HS-27A (cell line): Measurements from ENCODE around the gene ISM1.

Source experiments
- DNase-seq: peaks from one replicate; pipeline ENCODE4 v3.0.0-alpha.2; 2012; ENCODE audit warnings: low read depth, missing footprints

ISM1 gene

DNA sequence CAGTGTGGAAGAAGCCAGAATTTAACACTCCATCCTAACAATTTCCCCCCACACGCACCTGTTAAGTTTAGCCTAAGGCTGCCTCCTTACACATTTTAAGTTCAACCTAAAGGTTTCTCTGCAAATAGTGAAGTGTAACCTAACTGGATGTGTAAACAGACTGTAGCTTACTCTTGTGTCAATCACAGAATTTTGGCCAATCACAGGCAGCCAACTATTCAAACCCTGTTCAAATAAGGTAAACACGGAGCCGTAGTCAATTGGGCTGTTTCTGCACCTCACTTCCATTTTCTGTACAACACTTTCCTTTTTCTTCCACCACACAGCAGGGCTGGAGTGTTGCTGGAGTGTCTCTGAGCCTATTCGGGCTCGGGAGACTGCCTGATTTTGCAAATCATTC, 92.1 kb downstream of the ISM1 start:
- no peak for DNase-seq

DNA sequence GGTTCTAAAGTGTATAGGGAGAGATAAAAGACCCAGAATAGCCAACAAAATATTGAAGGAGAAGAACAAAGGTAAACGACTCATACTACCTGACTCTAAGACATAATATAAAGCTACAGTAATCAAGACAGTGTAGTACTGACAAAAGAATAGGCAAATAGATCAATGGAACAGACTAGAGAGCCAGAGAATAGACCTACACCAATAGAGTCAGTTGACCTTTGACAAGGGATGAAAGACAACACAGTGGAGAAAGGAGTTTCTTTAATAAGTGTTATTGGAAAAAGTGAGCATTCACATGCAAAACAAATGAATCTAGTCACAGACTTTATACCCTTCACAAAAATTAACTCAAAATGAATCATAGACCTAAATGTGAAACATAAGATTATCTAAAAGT, 96.4 kb downstream of the ISM1 start:
- DNase-seq: no peak

DNA sequence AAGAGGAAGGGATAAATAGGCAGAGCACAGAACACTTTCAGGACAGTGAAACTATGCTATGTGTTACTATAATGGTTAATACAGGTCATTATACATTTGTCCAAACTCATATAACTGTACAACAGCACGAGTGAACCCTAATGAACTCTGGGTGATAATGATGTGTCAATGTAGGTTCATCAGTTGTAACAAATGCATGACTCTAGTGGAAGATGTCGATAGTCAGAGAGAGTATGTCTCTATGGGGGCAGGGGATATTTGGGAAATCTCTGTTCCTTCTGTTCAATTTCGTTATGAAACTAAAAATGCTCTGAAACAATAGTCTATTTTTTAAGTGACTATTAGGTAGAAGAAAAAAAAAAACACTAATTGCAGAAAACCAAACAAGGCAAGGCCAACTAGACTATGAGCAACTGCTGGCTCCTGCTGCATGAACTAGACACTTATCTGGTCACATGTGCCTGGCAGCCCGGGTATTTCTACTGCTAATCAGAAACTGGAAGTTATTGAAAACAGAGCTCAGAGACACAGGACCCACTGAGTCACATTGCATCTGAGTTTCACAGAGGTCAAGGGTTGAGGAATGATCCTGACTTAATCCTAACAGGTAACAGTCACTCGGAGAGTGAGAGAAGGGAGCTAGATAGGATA, 97.9 kb downstream of the ISM1 start:
- no peak for DNase-seq

DNA sequence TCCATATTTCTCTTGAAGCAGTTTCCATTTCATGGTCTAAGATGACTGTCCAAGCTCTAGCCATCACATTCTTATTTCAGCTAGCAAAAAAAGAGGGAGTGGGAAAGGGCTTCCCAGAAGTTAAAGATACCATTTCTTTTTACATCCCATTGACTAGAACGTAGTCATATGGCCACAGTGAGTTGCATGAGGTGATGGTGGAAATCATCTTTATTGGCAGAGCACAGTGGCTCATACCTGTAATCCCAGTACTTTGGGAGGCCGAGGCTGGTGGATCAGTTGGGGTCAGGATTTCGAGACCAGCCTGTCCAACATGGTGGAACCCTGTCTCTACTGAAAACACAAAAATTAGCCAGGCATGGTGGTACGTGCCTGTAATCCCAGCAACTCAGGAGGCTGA, 99.6 kb downstream of the ISM1 start:
- no peak for DNase-seq

DNA sequence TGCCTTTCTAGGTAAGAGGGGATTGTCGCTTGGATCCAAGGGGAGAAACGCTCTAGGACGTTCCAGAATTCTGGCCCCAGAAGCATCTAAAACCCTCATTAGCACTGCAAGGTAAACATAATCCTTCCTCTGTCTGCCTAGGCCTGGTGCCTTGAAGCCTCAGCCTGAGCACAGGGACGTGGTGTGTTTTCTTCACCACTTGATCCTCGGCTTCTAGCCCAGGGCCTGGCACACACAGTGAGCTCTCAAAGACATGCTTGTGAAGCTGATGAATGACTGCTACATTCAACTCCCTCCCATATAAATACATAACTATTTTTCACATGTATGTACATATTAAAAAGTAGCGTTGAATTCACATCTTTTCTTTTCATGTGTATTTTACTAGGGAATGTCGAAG, 100.3 kb downstream of the ISM1 start:
- DNase-seq: no peak

DNA sequence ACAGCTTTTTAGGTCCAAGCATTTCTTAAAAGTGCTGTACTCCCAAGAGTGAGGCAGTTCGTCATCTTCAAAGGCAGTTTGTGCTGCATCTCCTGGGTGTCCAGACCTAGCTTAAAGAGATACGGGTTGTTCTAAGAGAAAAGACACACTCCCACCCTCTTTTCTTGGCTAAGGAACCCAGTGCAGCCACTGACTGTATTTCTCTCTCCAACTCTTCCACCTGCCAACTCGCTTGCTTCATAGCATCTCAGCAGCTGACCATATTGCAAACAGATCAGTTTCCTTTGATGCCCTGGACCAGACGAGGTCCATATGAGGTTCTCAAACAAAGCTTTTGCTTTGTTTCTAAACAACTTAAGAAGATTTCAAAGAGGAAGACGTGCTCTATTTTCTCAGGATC, 101.1 kb downstream of the ISM1 start:
- DNase-seq: no peak

DNA sequence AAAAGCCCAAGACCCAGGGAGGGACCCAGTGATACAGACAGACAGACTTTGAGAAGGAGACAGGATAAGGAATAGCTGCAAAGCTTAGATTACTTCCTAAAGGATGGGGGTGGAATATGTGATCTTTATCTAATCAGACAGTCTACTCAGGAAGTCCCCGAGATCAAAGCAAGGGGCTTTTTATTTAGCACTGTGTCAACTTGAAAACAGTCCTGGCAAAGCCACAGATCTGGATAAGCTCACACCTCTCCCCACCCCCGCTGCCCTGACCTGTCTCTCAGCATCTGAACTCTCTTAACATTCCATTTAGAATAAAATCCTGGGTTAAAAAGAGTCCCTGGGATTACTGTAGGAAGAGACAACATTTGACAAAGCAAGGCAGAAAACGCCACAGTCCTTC, 101.5 kb downstream of the ISM1 start:
- no peak for DNase-seq

DNA sequence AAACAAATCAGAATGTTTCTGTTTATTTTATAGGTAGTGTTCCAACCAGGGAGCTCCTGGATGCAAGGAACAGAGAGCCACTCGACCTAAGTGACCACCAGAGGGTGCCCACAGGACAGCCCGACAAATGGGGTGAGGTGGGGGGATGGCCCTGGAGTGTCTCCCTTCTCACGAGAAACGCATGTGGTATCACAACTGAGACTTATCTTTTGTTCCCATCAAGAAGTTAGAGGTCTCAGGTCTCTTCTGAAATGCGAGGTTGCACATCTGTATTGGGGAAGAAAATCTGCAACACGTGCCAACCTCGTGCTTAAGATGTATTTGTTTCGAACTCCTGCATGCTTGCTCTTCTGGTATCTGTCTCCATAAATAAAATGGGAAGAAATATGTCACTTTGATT, 104.0 kb downstream of the ISM1 start:
- no peak for DNase-seq

DNA sequence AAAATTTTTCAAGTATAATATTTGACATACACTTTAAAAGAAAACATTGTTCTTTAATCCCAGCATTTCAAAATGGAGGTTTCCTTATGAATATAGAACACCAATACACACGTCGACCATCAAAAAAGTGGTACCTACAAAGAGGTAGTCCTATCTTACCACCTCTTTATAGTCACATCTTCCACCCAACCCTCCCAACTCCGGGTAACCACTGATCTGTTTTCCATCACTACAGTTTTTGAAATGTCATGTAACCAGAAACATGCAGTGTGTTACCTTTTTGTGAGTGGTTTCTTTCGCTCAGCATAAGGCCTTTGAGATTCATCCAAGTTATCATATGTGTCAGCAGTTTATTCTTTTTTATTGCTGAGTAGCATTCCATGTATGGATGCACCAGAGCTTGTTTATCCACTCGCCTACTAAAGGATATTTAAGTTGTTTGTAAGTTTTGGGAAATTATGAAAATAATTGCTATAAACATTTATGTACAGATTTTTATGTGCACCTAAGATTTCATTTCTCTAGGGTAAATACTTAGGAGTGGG, 104.8 kb downstream of the ISM1 start:
- no peak for DNase-seq

DNA sequence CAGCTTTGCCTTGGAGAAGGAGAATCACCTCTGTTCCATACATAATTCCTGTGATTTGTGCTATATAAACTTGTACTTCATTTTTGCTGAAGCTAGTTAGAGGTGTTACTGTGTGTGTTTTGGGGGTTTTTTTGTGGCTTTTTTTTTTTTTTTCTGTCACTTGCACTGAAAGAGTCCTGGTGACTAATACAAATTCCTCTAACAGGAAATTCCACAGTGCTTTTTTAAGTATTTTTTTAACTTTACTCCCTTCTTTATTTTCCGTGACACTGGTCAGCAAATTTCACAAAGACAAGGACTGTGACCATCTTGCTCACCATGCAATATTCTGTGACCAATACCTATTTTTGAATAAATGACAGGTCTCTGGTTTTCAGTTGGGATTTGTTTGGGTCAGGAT, 110.5 kb downstream of the ISM1 start:
- DNase-seq: peak; percentile 42

DNA sequence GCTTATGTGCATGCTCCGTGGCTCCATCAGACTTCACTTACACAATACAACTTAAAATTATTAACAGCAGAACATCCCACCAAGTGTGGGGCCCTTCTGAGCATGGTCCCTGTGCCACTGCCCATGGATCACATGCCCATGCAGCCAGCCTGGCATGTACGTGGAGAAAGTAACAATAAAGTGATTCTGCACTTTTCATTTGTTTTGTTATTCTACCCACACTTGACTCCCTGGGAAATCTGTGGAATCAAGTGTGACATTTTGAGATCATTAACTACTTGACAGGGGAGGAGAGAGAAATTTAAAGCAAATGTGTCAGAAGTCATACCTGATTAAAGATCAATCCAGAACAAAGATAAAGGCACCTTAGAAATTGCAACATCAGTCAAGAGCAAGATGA, 112.0 kb downstream of the ISM1 start:
- no peak for DNase-seq

DNA sequence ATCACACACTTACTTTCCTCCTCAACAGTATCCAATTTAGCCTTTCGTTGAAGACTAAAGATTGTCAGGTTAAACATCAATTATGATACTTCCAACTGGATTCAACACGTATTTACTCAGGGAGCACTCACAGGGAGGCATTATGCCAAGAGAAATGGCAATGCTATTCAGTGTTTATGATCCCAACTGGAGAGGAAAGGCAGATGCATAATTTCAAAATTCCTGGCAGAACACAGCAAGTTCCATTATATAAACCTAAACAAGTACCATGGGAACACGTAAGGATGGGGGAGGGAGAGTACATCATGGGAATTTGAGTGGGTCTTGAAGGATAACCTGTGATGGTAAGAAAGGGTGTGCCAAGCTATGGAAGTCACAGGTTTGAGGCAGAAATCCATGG, 112.7 kb downstream of the ISM1 start:
- DNase-seq: no peak

DNA sequence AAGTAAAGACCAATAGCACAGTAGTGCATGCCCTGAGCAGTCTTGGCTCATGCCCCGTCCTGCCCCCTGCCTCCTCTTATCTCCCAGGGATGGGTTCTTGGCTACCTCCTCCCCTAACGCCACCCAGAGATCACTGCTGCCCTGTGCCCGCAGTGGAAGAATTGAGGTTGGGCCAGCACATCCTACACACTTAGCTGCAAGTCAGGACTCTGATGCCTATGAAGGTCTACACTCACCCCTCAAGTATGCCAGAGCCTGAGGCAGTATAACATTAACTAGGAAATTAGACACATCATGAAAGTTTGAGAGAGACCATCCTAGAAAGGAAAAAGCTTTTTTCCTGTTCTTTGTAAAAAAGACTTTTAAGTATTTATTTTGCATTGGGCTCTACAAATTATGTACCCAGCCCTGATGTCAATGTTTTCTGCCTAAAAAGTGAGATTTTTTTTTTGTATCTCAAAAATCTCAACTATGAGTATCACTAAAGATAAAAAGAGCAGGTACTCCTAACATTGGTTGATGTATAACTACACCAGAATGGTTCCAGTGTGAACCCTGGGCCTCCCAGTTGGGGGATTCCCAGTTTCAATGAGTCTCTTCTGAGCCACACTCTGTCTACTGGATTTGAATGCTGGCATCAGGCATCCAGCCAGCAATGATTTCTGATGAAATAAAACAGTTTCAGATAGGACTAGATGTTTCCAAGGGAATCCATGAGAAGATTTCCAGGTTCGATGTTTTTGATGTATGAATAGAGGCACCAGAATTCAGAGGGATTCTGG, 115.4 kb downstream of the ISM1 start:
- DNase-seq: no peak

DNA sequence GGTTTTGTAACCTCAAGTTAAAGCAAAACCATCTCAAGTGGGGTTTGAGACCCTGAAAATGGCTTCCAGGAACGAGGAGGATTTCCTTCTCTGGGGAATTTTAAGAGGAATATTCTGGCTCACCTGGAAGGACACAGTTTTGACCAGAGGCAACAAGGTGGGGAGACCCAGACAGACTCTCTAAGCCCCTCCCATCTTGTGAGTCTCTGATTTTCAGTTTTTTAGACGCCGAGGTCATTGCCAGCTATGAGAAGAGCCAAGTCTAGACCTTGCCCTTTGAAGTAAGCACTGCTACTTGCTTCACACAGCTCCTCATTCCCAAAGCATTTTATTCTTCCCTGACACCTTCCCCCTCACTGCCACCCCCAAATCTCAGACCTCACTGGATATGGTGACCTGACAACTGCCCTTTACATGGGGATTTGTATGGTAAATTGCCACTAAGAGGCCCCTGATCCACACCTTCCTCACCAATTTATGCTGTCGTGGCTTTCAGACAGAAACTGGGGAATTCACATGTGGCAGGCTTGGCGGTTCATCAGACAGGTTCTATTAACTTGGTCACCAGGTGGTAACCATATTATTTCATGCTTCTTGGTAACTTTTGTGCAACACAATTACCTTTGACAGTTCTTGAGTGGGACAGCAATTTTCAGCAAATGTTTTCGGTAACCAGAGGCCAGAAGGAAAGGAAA, 116.2 kb downstream of the ISM1 start:
- DNase-seq: no peak

DNA sequence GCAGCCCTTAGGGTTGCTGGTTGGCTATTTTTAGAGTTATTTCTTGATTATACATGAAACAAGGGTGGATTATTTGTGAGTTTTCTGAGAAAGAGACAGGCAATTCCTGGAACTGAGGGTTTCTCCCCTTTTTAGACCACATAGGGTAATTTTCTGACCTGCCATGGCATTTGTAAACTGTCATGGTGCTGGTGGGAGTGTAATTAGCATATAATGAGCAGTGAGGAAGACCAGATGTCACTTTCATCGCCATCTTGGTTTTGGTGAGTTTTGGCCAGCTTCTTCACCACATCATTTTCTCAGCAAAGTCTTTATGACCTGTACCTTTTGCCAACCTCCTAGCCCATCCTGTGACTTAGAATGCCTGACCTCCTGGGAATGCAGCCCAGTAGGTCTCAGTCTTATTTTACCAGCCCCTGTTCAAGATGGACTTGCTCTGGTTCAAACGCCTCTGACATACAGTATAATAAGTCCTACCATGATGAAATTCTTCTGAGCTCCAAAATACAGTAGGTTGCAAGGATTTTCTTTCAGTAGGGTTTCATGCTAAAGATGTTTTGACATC, 117.1 kb downstream of the ISM1 start:
- DNase-seq: no peak

DNA sequence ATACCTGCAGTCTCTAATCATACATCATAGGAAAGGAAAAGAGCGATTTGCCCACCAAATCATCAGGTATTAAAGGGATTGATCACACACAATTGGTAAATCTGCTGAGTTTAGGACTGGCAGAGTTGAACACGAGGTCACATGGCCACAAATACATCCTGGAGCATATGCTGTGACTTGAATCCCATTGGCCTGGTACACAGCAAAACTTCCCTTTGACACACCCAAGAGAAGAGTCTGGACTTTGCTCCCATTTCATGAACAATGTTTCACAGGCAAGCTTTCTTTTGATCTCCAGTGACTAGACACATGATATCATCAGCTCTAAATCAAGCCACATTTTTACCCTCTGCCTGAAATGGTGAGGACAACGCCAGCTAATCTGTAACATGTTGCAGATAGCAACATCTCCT, 117.9 kb downstream of the ISM1 start:
- DNase-seq: no peak

DNA sequence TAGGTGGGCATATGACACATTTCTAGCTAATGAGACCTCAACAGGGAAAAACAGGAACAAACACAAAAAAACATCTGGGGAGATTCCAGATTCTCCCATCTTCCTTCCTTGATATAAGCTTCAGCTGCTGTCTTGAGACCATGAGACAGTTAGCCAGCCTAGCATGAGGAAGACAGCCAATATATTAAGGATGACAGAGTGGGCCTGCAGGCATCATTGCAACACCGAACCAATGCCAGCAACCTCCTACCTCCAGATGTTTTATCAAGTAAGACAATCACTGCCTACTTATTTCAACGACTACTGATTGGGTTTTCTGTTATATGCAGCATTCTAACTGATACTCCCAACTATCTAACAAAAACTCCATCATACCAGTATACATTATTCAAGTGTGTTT, 119.0 kb downstream of the ISM1 start:
- no peak for DNase-seq

DNA sequence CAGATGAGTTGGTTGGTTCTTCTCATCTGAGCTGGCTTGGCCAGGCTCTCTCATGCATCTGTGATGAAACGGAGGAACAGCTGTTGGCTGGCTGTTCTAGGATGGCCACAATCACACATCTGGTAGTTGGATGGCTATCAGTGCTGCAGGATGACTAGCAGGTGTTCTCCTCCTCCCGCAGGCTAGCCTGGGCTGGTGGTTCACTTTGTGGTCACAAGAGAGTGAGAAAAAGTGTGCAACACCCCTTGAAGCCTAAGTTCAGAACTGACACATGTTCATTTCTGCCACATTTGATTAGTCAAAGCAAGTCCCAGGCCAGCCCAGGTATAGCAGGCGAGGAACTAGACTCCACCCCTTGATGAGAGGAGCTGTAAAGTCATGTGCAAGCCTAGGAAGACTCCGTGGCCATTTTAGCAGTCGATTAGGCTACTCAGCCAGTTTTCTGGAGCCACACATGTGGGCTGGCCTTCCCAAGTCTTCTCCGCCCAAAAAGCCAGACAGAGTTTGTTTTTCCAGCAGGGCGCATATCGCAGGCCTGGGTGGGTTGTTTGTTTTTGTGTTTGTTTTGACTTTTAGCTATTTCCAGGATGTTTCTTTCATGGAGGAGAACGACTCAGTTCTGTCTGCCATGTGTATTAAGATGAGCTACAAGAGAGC, 120.8 kb downstream of the ISM1 start:
- no peak for DNase-seq

DNA sequence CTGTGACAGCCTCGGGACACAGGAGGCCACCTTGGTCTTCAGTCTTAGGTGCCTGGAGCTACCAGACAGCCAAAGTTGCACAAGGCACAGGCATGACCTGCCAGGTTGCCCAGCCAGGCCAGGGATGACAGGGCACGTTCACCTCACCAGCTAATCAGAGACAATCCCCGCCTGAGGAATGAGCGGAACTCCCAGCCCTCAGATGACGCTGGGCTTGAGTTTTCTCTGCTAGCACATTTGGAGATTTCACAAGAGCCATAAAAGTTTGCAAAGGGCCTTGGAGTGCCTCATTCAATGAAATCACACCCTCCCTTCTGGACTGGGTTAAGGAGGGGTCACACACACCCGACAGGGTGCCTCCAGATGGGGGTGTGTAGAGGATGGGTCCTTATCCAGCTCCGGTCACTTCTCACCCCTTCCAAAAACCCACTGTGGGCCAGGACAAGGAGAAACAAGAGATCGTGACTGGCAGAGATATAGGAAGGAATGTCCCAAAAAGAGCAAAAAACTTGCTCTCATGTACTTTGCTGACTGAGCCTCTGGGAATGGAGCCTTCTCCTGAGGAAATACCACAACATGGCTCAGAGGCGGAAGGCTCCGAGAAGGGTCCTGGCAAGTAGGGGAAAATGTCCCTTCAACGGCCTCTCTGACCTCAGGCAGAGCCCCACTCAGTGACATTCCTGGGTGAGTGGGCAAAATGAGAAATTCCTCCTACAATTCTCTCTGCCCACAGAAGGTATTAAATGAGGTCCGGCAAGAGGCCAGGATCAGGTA, 121.6 kb downstream of the ISM1 start:
- DNase-seq: no peak

DNA sequence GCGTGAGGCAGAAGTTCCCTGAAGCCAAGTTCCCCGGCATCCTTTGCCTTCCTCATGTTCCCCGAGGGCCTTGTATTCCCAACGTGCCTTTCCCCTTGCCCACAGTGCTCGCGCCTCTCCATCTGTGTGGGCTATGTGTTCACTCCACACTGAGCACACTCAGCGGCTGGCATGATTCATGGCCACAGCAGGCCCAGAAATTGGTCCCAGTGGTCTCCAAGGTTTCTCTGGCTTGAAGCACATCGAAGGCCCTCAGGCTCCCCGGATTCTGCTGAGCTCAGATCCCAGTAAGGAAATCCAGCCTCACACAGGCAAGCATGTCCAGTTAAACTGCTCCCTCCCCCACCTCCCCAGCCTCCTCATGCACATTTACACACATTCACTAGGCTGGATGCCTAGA, 123.6 kb downstream of the ISM1 start:
- DNase-seq: no peak
